GM19372 (cell line): ENCODE measurements around the gene LPP.

Experiments
- ATAC-seq: cut with Tn5 transposase; IDR thresholded peaks from one replicate; pipeline ENCODE4 v1.9.1; 2021; ENCODE audit warnings: mild to moderate bottlenecking, low read depth, moderate library complexity; ENCODE audit not compliant: unreplicated experiment

Gene LPP

GRCh38 chr3:188452158-188452772, 298.3 kb downstream of the LPP start:
- no peak for ATAC-seq

DNA sequence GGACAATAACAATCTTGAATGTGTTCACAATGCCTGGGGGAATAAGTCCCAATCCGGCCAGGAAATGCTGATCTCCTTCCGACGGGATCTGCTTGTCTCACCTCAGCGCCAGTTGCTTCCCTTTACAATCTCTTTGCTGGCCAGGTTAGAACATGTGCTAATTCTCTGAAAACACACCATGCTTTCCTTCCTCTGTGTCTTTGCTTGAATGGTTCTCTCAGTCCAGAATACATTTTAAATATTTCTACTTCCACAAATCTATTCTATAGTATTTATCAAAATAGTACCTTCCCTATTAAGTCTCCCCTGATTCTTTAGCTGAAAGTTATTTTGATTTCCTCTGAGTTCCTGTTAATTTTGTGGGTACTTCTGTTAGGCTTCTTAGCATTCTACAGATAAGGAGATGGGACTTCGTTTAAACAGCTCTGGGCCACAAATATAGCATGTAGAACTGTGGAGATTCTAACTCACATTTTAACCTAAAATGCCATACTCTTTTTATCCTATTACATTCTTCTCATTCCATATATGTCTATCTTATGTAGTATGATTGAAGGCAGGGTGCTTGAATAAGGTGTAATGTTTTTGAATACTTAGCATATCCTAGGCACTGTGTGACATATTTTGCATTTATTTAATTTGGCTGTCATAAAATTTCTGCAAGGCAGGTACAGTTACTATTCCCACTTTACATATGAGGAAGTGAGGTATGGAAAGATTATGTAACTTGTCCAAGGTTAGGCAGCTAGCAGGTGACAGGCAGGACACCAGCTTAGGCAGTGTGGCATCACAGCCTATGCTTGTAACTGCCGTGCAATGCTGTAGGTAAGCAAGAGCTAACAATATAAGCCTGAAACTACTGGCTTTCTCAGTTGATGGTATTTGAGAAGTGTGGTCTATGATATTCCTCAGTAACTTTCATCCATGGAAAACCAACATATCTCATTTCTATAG, 299.8 kb downstream of the LPP start:
- ATAC-seq = no peak

DNA sequence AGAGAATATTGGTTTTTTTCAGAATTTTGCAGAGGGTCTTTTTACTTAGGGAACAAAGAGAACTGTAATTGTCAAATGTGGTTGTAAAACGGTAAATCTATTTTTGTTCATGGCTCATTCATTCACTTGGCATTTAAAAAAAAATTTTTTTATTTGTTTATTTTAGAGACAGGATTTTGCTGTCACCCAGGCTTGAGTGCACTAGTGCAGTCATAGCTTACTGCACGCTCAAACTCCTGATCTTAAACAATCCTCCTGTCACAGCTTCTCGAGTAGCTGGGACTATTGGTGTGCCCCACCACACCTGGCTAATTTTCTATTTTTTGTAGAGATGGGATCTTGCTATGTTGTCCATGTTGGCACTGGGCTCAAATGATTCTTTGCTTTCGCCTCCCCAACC, 301.8 kb downstream of the LPP start:
- ATAC-seq = no peak

GRCh38 chr3:188458756-188459155, 304.8 kb downstream of the LPP start:
- no peak for ATAC-seq

- no peak for ATAC-seq
These were observed 311.4 kb downstream of the LPP start for GRCh38 chr3:188465311-188465710.

GRCh38 chr3:188468196-188468595, 314.2 kb downstream of the LPP start:
- no peak for ATAC-seq

- no peak for ATAC-seq
These were observed 314.7 kb downstream of the LPP start for GRCh38 chr3:188468662-188469061.

DNA sequence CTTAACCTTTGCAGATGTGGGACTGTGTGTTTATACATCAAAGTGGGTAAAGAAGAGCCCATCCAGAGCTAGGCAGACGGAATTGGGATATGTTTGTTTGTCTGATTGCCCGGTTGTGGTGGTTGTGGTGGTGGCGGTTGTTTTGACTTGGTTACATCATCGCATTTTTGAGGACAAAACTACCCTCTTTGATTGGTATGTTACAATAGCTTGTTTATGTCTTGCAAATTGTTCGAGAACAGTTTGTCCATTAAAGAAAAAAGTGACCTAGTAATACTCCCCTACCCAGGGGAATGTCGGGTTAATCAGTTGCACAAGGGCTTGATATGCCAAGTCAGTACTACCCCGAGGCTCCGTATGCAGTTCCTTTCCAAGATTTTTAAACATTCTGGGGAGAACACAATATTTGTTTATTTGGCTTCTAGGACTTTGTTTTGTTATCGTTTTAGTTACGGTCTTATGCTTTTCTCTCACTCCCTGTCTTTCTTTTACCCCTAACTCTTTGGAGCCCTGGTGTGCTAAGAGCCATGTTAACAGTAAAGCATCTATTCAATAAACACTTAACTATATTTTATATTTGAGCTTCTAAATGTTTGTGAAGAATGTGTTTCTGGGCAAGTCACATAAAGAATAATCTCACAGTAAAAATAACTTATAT, 315.4 kb downstream of the LPP start:
- no peak for ATAC-seq

DNA sequence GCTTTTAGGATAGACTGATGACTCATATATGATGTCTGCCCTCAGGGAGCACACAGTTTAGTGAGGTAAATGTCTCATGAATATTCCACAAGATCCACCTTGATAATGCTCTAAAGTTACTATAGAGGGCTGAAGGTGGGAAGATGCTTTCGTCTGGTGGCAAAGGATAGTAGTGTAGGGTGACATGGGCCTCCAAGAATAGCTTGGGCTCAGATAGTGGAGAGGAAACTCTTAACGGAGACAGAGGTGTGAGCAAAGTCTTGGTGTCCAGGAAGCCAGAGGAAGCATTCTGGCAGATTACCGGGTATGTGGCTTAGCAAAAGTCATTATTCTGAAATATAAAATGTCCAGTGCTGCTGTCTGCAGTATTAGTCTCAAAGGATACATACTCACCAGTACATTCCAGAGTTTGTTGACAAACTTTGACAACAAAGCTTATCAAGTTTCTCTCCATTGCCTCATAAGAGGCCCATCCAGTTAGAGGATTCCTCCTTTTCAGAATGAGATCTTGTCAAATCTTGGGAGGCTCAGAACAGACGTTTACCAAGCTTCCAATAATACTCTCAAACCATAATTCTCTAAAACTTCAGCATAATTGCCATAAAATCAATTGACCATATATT, 316.7 kb downstream of the LPP start:
- no peak for ATAC-seq

DNA sequence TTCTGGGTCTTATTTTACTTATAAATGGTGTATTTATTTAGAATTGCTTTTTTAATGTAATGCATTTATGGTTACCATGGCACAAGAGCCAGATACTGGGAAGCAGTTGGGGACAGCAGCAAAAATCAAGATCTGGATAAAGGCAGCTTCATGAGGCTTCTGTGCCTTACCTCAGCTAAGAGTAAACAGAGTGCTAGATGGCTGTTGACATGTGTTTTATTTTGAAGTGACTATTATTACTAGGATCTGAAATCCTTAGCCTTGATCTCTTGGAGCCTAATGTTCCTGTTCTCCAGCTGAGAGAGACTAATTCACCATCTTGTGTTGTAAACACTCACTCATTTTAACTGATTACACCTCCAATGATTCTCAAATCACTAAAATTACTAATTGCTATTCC, 317.8 kb downstream of the LPP start:
- no peak for ATAC-seq

DNA sequence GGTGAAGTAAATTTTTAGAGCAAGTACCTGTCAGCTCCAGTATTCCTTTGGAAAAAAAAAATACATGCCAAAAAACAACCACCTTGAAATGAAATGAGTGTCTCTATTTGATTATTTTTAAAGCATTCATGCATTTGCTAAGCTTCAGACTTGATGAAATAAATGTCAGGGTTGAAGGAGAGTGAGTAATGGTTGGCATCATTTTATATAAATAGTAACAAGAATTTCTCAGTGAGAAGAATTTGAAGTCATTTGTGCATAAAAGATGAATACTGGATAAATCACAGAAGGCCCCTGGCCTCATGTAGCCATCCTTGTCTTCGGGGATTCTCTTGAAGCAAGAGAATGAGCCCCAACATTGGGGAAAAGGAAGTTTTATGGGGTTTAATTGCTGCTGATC, 318.4 kb downstream of the LPP start:
- no peak for ATAC-seq

GRCh38 chr3:188473045-188473444, 319.1 kb downstream of the LPP start:
- no peak for ATAC-seq

DNA sequence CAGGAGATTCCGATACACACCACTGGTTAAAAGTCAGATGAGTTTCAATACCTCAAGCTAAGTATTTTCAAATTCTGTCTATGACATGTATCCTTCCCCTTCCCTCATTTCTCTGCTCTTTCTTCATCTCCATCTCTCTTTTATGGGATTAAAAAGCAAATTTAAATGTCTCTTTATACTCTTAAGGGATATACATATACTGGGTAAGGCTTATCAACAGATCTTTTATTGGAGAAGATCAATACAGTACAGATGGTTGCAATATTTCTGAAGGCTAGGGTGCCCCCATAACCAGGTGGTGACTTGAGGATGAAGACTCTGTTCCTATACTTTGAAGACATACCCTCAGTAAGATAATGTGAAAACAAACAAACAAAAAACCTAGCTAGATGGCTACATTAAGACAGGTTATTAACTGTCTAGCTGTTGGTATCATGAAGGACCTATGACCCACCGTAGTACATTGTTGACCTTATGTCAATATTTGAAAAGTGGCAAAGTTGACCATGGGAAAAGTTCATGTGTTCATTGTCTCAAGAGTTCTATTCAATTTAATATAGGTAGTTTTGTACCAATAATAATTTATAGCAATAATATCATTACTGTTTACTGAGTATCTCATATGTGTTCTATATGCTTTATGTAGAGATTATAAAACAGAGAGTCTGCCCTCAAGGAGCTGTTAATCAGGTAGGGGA, 319.8 kb downstream of the LPP start:
- no peak for ATAC-seq

DNA sequence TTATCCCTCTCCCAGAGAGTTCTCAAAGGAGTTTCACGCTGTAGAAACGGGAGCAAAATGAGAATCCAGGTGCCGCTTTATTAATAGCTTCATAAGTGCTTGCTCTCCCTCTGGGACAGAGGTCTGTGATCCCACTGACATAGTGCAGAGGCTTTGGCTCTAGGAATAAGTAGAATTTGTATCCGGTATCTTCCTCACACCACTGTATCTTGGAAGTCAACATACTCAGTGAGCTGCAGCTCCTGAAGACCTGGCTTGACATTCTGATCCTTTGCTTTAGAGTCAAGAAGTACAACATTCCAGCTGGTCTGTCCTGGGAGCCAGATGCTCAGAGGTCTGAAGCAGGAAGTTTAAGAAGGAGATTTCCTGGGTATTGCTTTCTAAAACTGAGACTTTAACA, 323.0 kb downstream of the LPP start:
- no peak for ATAC-seq

- ATAC-seq = no peak
These were observed 326.1 kb downstream of the LPP start for GRCh38 chr3:188480011-188480410.

DNA sequence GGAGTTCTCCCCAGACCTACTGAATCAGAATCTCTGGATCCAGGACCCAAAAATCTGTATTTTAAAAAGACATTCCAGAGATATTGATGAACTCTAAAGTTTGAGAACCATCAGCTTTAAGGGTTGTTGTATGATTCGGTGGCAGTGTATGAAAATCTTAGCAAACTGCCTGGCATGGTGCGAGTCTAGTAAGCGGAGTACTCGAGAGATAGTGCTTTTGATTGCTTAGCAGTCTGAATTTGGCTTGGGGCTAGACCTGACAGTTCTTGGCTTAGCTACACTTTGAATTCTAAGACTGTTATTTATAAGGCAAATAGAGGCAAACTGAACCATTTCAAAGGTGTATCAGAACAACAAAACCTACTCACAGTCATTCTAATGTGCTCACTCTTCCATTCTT, 329.0 kb downstream of the LPP start:
- no peak for ATAC-seq

DNA sequence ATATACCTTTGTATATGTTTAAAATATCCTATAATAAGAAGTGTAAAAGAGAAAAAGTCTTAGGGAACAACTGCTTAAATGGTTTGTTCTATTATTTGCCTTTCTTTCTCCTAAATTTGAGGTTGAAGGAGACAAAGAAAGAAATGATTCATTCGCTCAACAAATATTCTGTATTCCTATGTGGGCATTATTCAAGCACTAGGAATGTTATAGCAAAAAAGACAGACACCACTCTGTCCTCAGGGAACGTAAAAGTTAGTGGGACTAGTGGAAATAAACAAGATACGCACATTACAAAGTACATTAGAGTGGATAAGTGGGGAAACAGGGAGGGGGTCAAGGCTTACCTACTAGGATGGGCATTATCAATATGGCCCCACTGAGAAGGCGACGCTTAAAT, 332.2 kb downstream of the LPP start:
- no peak for ATAC-seq

DNA sequence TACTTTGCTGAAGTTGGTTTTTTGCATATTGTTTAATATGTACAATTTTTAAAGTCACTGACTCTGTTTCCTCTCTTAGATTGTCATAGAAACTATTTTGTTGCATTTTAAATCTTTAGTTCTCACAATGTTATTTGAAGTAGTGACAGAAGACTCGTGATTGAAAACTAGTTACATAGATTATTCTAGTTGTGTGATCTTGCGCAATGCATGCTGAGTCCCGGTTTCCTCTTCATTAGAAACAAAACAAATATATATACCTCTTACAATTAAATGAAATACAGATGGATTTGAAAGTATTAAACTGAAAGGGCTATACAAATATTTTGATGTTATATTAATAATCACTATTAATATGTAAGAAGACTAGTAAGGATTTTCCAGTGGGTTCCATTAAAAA, 333.0 kb downstream of the LPP start:
- ATAC-seq = no peak

DNA sequence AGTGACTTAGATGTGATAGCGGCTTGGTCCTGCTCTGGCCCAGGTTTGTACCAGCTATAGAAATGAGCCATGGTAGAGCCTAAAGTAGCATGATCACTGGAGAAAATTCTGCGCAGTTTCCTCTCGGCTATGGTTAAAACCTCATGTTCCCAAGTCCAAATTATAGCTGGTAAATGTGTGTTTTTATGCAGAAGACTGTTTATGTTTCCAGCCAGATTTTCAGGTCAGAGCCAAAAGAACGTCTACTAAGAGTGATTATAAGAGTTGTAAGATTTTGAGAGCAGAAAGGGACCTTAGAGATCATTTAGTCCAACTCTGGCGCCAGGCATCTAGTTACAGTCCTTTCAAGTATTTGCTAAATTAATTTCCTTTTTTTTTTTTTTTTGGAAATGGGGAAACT, 333.7 kb downstream of the LPP start:
- ATAC-seq = no peak

DNA sequence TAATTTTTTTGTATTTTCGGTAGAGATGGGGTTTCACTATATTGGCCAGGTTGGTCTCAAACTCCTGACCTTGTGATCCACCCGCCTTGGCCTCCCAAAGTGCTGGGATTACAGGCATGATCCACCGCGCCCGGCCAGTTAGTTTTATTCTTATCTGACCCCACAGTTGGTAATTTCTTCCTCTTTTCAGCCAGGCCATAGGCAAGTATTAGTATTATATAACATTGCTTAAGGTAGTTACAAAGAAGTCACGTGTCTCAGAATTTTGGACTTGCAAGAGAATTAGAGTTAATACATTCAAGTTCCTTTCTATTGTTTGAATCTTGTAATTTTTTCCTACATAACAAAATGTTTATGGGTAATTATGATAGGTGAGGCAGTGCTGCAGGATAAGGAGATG, 334.8 kb downstream of the LPP start:
- ATAC-seq = no peak
